GM12891 (cell line): ENCODE data around the gene ANO10.

ENCODE experiments used
- PAX5 ChIP-seq: IDR thresholded peaks from 2 replicates; pipeline ENCODE4 v1.6.1; 2011; ENCODE audit warnings: low read length, moderate library complexity, mild to moderate bottlenecking; ENCODE audit not compliant: insufficient read depth, severe bottlenecking
- POLR2A ChIP-seq: IDR thresholded peaks from 2 replicates; pipeline ENCODE4 v1.6.1; 2011; ENCODE audit warnings: low read depth, low read length, control low read depth
- POLR2AphosphoS5 ChIP-seq: IDR thresholded peaks from 2 replicates; pipeline ENCODE4 v1.6.1; 2011; ENCODE audit warnings: low read depth, low read length, control low read depth
- POU2F2 ChIP-seq: IDR thresholded peaks from 2 replicates; pipeline ENCODE4 v1.6.1; 2011; ENCODE audit warnings: low read depth, mild to moderate bottlenecking, control low read depth, low read length, moderate library complexity
- SPI1 ChIP-seq: IDR thresholded peaks from 2 replicates; pipeline ENCODE4 v1.6.1; 2011; ENCODE audit warnings: low read depth, low read length, control low read depth
- TAF1 ChIP-seq: IDR thresholded peaks from 2 replicates; pipeline ENCODE4 v1.6.1; 2011; ENCODE audit warnings: low read depth, low read length, control low read depth

DNA sequence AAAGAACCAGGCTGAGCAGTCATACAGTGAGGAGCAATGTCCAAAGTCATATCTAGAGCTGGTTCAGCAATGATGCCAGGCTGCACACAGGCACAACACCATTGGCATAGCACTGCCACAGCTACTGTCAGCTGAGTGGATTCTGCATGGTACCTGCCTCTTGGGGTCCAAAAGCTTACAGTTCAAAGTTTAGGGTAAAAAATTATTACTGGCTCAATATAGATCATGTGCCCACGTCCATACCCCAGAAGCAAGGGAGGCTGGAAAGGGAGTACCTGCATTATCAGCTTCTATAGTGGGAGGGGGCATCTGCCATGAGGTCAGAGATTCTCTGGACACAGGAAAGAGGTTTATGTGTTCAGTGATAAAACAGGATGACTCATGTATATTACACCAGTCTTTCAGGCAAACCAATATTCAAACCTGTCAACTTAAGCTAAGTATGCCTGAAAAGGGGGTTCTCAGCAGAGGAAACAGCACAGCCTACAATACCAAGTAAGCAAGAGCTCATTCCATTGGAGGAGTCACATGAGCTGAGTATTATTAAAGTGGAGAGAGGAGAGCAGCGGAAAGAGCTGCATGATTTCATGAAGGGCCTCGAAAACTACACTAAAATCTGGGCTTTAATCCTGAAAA, 99.0 kb downstream of the ANO10 start:
- TF ChIP-seq TAF1: no peak
- no peak for TF ChIP-seq POU2F2
- no peak for TF ChIP-seq SPI1
- no peak for TF ChIP-seq PAX5
- TF ChIP-seq POLR2AphosphoS5: no peak
- no peak for TF ChIP-seq POLR2A
